ENCODE measurements around the gene PIGQ. TPM values are rescaled to one million over a fixed set of nuclear protein-coding genes. Genes with fewer than 3 reads are reported as not detected.

Gene PIGQ
- total and polyA plus RNA-seq, 8 donors: 14.3 to 217 (median 48.2) TPM

DNA sequence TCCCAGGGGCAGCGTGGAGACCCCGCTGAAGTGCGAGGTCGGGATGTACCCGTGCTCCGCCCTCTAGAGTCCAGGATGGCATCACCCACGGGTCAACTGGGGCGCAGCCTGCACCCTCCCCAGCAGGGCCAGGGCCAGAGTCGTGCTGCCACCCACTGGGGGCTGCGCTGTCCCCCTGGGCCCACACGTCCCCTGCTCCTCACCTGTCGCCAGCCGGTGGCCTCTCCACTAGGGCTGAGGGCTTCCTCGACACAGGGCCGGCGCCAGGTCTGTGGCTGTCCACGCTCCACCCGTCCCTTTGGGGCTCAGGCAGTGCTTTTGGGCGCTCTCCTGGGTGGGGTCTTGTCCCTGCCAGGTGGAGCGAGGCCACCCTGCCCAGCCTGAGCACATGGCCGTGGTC lies 21.2 kb upstream of the PIGQ start:
- WGBS, 5 donors: 92 to 97% (median 95%) methylated on average over 18 to 21 of the region's 21 CpGs
- Histone ChIP-seq H3K4me1 (peaks cover 0 to 22% (median 13%) of the 10 kb centered on the region in 4 donors), H3K36me3 (peaks cover 46 to 79% (median 67%) of the 10 kb centered on the region in 4 donors), H3K27me3 (no peaks in the 10 kb centered on the region), H3K9me3 (no peaks in the 10 kb centered on the region), H3K4me3 (no peak overlapping the region), H3K27ac (no peak overlapping the region)
- DNase-seq: no peak
- no peak for TF ChIP-seq POLR2A (IDR thresholded peaks at IDR 0.05)
- no peak for TF ChIP-seq POLR2AphosphoS5 (IDR thresholded peaks at IDR 0.05)
- no peak for TF ChIP-seq EP300 (IDR thresholded peaks at IDR 0.05)
- TF ChIP-seq CTCF (IDR thresholded peaks at IDR 0.05): no peak
- intact Hi-C loops (cut with DNase I; ENCODE audit: low total_unique reads): no loop called here

DNA sequence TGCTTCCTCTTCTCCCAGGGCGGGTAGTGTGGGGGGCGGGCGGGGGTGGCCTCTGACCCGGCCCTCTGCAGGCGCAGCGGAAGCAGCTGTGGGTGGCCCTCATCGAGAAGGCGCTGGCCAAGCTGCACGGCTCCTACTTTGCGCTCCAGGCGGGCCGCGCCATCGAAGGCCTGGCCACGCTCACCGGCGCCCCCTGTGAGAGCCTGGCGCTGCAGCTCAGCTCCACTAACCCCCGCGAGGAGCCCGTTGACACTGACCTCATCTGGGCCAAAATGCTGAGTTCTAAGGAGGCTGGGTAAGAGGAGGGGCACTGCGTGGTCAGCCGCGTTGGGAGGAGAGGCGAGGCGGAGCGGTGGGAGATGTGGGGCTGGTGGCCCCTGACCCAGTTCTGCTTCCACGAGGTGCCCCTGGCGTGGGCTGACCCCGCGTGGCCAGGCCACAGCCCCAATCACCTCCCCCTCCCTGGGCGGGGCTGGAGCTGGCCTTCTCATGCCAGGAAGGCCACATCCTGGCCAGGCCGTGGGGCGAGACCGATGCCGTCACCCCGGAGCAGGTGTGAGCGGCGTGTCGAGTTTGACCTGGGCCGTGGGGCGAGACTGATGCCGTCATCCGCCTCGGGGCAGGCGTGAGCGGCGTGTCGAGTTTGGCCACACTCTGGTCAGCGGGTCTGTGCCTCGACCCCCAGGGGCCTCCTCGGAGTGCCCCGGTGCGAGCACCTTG lies 20.1 kb upstream of the PIGQ start:
- TF ChIP-seq EP300 (IDR thresholded peaks at IDR 0.05) (no peak), POLR2AphosphoS5 (IDR thresholded peaks at IDR 0.05) (no peak), CTCF (IDR thresholded peaks at IDR 0.05) (no peak), POLR2A (IDR thresholded peaks at IDR 0.05) (no peak)
- Histone ChIP-seq H3K9me3 (no peaks in the 10 kb centered on the region), H3K27me3 (no peaks in the 10 kb centered on the region), H3K27ac (no peak overlapping the region), H3K36me3 (peaks cover 50 to 81% (median 73%) of the 10 kb centered on the region in 4 donors), H3K4me3 (no peak overlapping the region), H3K4me1 (peaks cover 0 to 16% (median 9%) of the 10 kb centered on the region in 4 donors)
- intact Hi-C loops (cut with DNase I; ENCODE audit: low total_unique reads): no loop called here
- WGBS, 5 donors: 92 to 98% (median 94%) methylated on average over 22 to 54 of the region's 54 CpGs
- DNase-seq: no peak

GRCh38 chr16:551210-551609 lies 18.6 kb upstream of the PIGQ start:
- H3K4me3 ChIP-seq: no peak overlapping the region
- no peaks in the 10 kb centered on the region for H3K9me3 ChIP-seq
- no peak for TF ChIP-seq POLR2A (IDR thresholded peaks at IDR 0.05)
- no peak for TF ChIP-seq CTCF (IDR thresholded peaks at IDR 0.05)
- TF ChIP-seq POLR2AphosphoS5 (IDR thresholded peaks at IDR 0.05): no peak
- no peak for TF ChIP-seq EP300 (IDR thresholded peaks at IDR 0.05)
- H3K27ac ChIP-seq: no peak overlapping the region
- no peaks in the 10 kb centered on the region for H3K27me3 ChIP-seq
- no peak for DNase-seq
- intact Hi-C loops (cut with DNase I; ENCODE audit: low total_unique reads): no loop called here
- 94 to 98% (median 97%) methylated on average over 16 to 28 of the region's 28 CpGs for WGBS, 5 donors
- H3K36me3 ChIP-seq: peaks cover 50 to 81% (median 73%) of the 10 kb centered on the region in 4 donors
- peaks cover 0 to 16% (median 8%) of the 10 kb centered on the region in 4 donors for H3K4me1 ChIP-seq

DNA sequence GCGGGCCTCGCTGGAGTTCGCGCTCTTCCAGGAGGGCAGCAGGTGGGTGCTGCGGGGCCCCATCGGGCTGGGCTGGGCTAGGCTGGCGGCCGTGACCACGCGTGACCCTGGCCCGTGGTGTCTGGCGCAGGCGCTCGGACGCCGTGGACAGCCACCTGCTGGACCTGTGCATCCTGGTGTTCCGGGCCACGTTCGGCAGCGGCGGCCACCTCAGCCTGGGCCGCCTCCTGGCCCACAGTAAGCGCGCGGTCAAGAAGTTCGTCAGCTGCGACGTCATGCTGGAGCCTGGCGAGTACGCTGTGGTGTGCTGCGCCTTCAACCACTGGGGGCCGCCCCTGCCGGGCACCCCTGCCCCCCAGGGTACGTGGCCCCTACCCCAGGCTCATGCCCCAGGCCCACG lies 17.6 kb upstream of the PIGQ start:
- Histone ChIP-seq H3K4me3 (no peak overlapping the region), H3K36me3 (peaks cover 50 to 72% (median 68%) of the 10 kb centered on the region in 4 donors), H3K4me1 (peaks cover 0 to 7% (median 4%) of the 10 kb centered on the region in 4 donors), H3K9me3 (no peaks in the 10 kb centered on the region), H3K27me3 (peaks cover 0 to 3% (median 0%) of the 10 kb centered on the region in 3 donors), H3K27ac (no peak overlapping the region)
- no peak for DNase-seq
- intact Hi-C loops (cut with DNase I; ENCODE audit: low total_unique reads): no loop called here
- no peak for TF ChIP-seq POLR2AphosphoS5 (IDR thresholded peaks at IDR 0.05)
- TF ChIP-seq EP300 (IDR thresholded peaks at IDR 0.05): no peak
- TF ChIP-seq POLR2A (IDR thresholded peaks at IDR 0.05): no peak
- TF ChIP-seq CTCF (IDR thresholded peaks at IDR 0.05): no peak
- WGBS, 5 donors: 93 to 97% (median 96%) methylated on average over 8 to 35 of the region's 35 CpGs
